OCI-LY1 (cell line): ENCODE measurements around the gene RARA.

Source experiments
- CTCF ChIP-seq: fragments of 200-600 bp; sonication (generic), shearing (Covaris generic); IDR thresholded peaks from 2 replicates; pipeline ENCODE4 v1.5.1; 2017; ENCODE audit warnings: mild to moderate bottlenecking, antibody characterized with exemption, low read length, moderate library complexity, mixed read lengths
- EZH2 ChIP-seq: fragments of 200-600 bp; sonication (generic), shearing (Covaris generic); IDR thresholded peaks from 2 replicates; pipeline ENCODE4 v1.8.0; 2017; ENCODE audit warnings: borderline replicate concordance, mixed run types, mild to moderate bottlenecking, antibody characterized with exemption, low read length, moderate library complexity, mixed read lengths

GRCh38 chr17:40349477-40349894 is 40.5 kb downstream of the RARA start:
- TF ChIP-seq CTCF (no peak), EZH2 (no peak)
